Lower lobe of right lung (tissue), 2 donors: ENCODE data around the gene PABPN1L. TPM values are rescaled to one million over a fixed set of nuclear protein-coding genes. Genes with fewer than 3 reads are reported as not detected.

Experiments
- ATAC-seq, 2 donors: fragments of 200-7000 bp; cut with Tn5 transposase; one replicate each; pipeline ENCODE4 v1.9.1; 2020 to 2022; ENCODE audit warnings: mild to moderate bottlenecking in 2 of 2, moderate library complexity in 2 of 2
- DNase-seq: peaks from one replicate; pipeline ENCODE4 v3.0.0-alpha.2; 2020
- H3K27ac ChIP-seq: fragments of 200-600 bp; one replicate; pipeline ENCODE4 v1.8.0; 2022
- H3K27me3 ChIP-seq: fragments of 200-600 bp; one replicate; pipeline ENCODE4 v1.8.0; 2022; ENCODE audit warnings: low read depth
- H3K36me3 ChIP-seq: fragments of 200-600 bp; one replicate; pipeline ENCODE4 v1.8.0; 2022; ENCODE audit warnings: mild to moderate bottlenecking
- H3K4me1 ChIP-seq: fragments of 200-600 bp; one replicate; pipeline ENCODE4 v1.8.0; 2022
- H3K4me3 ChIP-seq: fragments of 200-600 bp; one replicate; pipeline ENCODE4 v1.8.0; 2022; ENCODE audit warnings: mild to moderate bottlenecking
- H3K9me3 ChIP-seq: fragments of 200-600 bp; one replicate; pipeline ENCODE4 v1.8.0; 2022
- CTCF ChIP-seq: fragments of 200-600 bp; IDR thresholded peaks from one replicate; pipeline ENCODE4 v1.8.0; 2022; ENCODE audit warnings: antibody characterized with exemption, mild to moderate bottlenecking
- intact Hi-C: fragments of 100-400 bp; cut with DNase I; formaldehyde crosslinking; loops from one replicate; pipeline ENCODE4 v1.11.0; 2022
- total RNA-seq: library from RNA; stranded (reverse); fragmentation: NEBNext Ultra II Directional; extraction: Animal tissue kit (Norgen Biotek cat#: 25700); gene quantifications from one replicate; pipeline ENCODE4 v1.2.1, GENCODE V29; 2021
- donor health status: DM: no; HTN: yes; CAD: no; lungs with severe emphysema.

PABPN1L gene
- total RNA-seq, 1 donor from 2014 or later: not detected

- Histone ChIP-seq H3K9me3 (no peaks in the 10 kb centered on the region), H3K36me3 (peaks cover 8% of the 10 kb centered on the region), H3K4me3 (no peak overlapping the region), H3K4me1 (peaks cover 14% of the 10 kb centered on the region), H3K27me3 (no peaks in the 10 kb centered on the region), H3K27ac (no peak overlapping the region)
- intact Hi-C loops: no loop called here
- DNase-seq: no peak
- no peak for ATAC-seq
- no peak for TF ChIP-seq CTCF
These were observed 49.5 kb downstream of the PABPN1L start for GRCh38 chr16:88816736-88817535.

- H3K36me3 ChIP-seq: no peaks in the 10 kb centered on the region
- peak; percentile 71 for TF ChIP-seq CTCF
- intact Hi-C loops: no loop called here
- ATAC-seq: no peak
- H3K27me3 ChIP-seq: no peaks in the 10 kb centered on the region
- H3K4me3 ChIP-seq: no peak overlapping the region
- peaks cover 16% of the 10 kb centered on the region for H3K4me1 ChIP-seq
- H3K27ac ChIP-seq: no peak overlapping the region
- no peaks in the 10 kb centered on the region for H3K9me3 ChIP-seq
- DNase-seq: no peak
These were observed 50.4 kb downstream of the PABPN1L start for GRCh38 chr16:88815901-88816589.

GRCh38 chr16:88815227-88815626, 51.2 kb downstream of the PABPN1L start:
- Histone ChIP-seq H3K27ac (no peak overlapping the region), H3K36me3 (no peaks in the 10 kb centered on the region), H3K27me3 (no peaks in the 10 kb centered on the region), H3K4me1 (peaks cover 24% of the 10 kb centered on the region), H3K4me3 (no peak overlapping the region), H3K9me3 (no peaks in the 10 kb centered on the region)
- no peak for TF ChIP-seq CTCF
- no peak for DNase-seq
- intact Hi-C loops: no loop called here
- no peak for ATAC-seq

GRCh38 chr16:88814144-88814502, 52.3 kb downstream of the PABPN1L start:
- Histone ChIP-seq H3K9me3 (no peaks in the 10 kb centered on the region), H3K4me1 (peaks cover 31% of the 10 kb centered on the region), H3K27me3 (no peaks in the 10 kb centered on the region), H3K36me3 (peaks cover 9% of the 10 kb centered on the region), H3K27ac (no peak overlapping the region), H3K4me3 (no peak overlapping the region)
- intact Hi-C loops: no loop called here
- DNase-seq (no peak), ATAC-seq (no peak)
- no peak for TF ChIP-seq CTCF

Other genes starting within 250 kb of the PABPN1L start
- gene IL17C, start 228.1 kb downstream of the PABPN1L start, total RNA-seq: not detected
- gene CYBA, start 215.6 kb downstream of the PABPN1L start, total RNA-seq: 371 TPM
- 71.8 TPM for gene MVD, start 203.6 kb downstream of the PABPN1L start, total RNA-seq
- 6.1 TPM for gene SNAI3, start 180.2 kb downstream of the PABPN1L start, total RNA-seq
- 61.9 TPM for gene RNF166, start 160.3 kb downstream of the PABPN1L start, total RNA-seq
- gene CTU2, start 160.2 kb downstream of the PABPN1L start, total RNA-seq: 14.5 TPM
- gene PIEZO1, start 81.4 kb downstream of the PABPN1L start, total RNA-seq: 164 TPM
- gene CDT1, start 62.9 kb downstream of the PABPN1L start, total RNA-seq: 3.5 TPM
- gene APRT, start 54.7 kb downstream of the PABPN1L start, total RNA-seq: 87.8 TPM
- 48.5 TPM for gene GALNS, start 9.7 kb downstream of the PABPN1L start, total RNA-seq
- gene TRAPPC2L, start 9.5 kb downstream of the PABPN1L start, total RNA-seq: 51.4 TPM
- gene CBFA2T3, start 110.5 kb upstream of the PABPN1L start, total RNA-seq: 14.3 TPM
- 31.7 TPM for gene ACSF3, start 227.2 kb upstream of the PABPN1L start, total RNA-seq